Spinal cord (tissue), 10 donors: Measurements from ENCODE around the gene STS. TPM values are rescaled to one million over a fixed set of nuclear protein-coding genes. Genes with fewer than 3 reads are reported as not detected.
A peak's percentile ranks its signal among the peaks of the same experiment; 100 is the strongest.

ENCODE experiments used
- DNase-seq, 6 donors: peaks; one replicate each; pipeline versions ENCODE4 v3.0.0 to v3.0.0-alpha.2; 2013 to 2015; ENCODE audit warnings: low spot score in 6 of 6, low read depth in 4 of 6
- H3K27ac ChIP-seq: one replicate; pipeline ENCODE4 v1.5.1; 2013; ENCODE audit warnings: low read depth, low read length, control low read depth
- H3K27me3 ChIP-seq: one replicate; pipeline ENCODE4 v1.6.1; 2013; ENCODE audit warnings: low read length; ENCODE audit not compliant: control insufficient read depth, insufficient read depth
- H3K36me3 ChIP-seq: one replicate; pipeline ENCODE4 v1.6.1; 2013; ENCODE audit warnings: low read length; ENCODE audit not compliant: control insufficient read depth, insufficient read depth
- H3K4me1 ChIP-seq: one replicate; pipeline ENCODE4 v1.6.1; 2013; ENCODE audit warnings: low read length; ENCODE audit not compliant: control insufficient read depth, insufficient read depth
- H3K4me3 ChIP-seq: one replicate; pipeline ENCODE4 v1.5.1; 2013; ENCODE audit warnings: low read depth, low read length, control low read depth
- H3K9me3 ChIP-seq: one replicate; pipeline ENCODE4 v1.6.1; 2013; ENCODE audit warnings: low read length; ENCODE audit not compliant: control insufficient read depth, insufficient read depth
- WGBS: methylation state at CpG from one replicate; pipeline ENCODE4 v1.1.5; 2013; ENCODE audit warnings: missing lambda C conversion rate; ENCODE audit not compliant: insufficient coverage; 5-methylcytosine and 5-hydroxymethylcytosine counted together
- polyA plus RNA-seq, 2 donors: library from polyadenylated mRNA; unstranded; fragments of 120-200 nt; gene quantifications; one replicate each; pipeline ENCODE4 v1.2.1, GENCODE V29; 2013; ENCODE audit not compliant: insufficient read length in 2 of 2
- total RNA-seq, 2 donors: library from RNA; depleted of rRNA in 1 of 2; stranded (reverse); fragments of 120-200 nt in 1 of 2; fragments of >200 nt in 1 of 2; gene quantifications; one replicate each; pipeline versions ENCODE4 v1.2.3 to v1.2.4, GENCODE V29; 2013 to 2014
- donor health status: healthy.

The STS gene
- total and polyA plus RNA-seq, 4 donors: 9.4 to 34.3 (median 16.8) TPM

- H3K36me3 ChIP-seq: peaks cover 4% of the 10 kb centered on the region
- no peaks in the 10 kb centered on the region for H3K27me3 ChIP-seq
- H3K4me1 ChIP-seq: peaks cover 17% of the 10 kb centered on the region
- H3K27ac ChIP-seq: no peak overlapping the region
- DNase-seq: no peak
- no peak overlapping the region for H3K4me3 ChIP-seq
- no peaks in the 10 kb centered on the region for H3K9me3 ChIP-seq
- no CpG with 5 or more reads among the region's 7 CpGs for WGBS
Measured at GRCh38 chrX:7112071-7112470, 35.4 kb upstream of the STS start.

- Histone ChIP-seq H3K36me3 (peaks cover 4% of the 10 kb centered on the region), H3K27ac (no peak overlapping the region)
Measured at GRCh38 chrX:7115557-7115956, 32.0 kb upstream of the STS start.

GRCh38 chrX:7116081-7116480, 31.4 kb upstream of the STS start:
- no peak for DNase-seq
- no peak overlapping the region for H3K27ac ChIP-seq
- H3K4me1 ChIP-seq: peaks cover 3% of the 10 kb centered on the region
- H3K9me3 ChIP-seq: no peaks in the 10 kb centered on the region
- peaks cover 4% of the 10 kb centered on the region for H3K36me3 ChIP-seq
- 89% methylated on average over 3 of the region's 3 CpGs for WGBS
- no peaks in the 10 kb centered on the region for H3K27me3 ChIP-seq
- no peak overlapping the region for H3K4me3 ChIP-seq

More at GRCh38 chrX:7115557-7115956, 32.0 kb upstream of the STS start:
- Histone ChIP-seq H3K4me3 (no peak overlapping the region), H3K9me3 (no peaks in the 10 kb centered on the region), H3K27me3 (no peaks in the 10 kb centered on the region), H3K4me1 (peaks cover 3% of the 10 kb centered on the region)
- WGBS: 79% methylated on average over 2 of the region's 6 CpGs
- DNase-seq: peak in 1 of 6 donors; percentile 6

GRCh38 chrX:7117587-7117986, 29.9 kb upstream of the STS start:
- Histone ChIP-seq H3K4me3 (no peak overlapping the region), H3K4me1 (peaks cover 3% of the 10 kb centered on the region), H3K27me3 (no peaks in the 10 kb centered on the region), H3K36me3 (peaks cover 4% of the 10 kb centered on the region), H3K9me3 (no peaks in the 10 kb centered on the region), H3K27ac (no peak overlapping the region)
- no peak for DNase-seq
- WGBS: 92% methylated on average over 1 of the region's 3 CpGs

- H3K27me3 ChIP-seq: no peaks in the 10 kb centered on the region
- H3K4me3 ChIP-seq: no peak overlapping the region
- H3K27ac ChIP-seq: no peak overlapping the region
- H3K4me1 ChIP-seq: peaks cover 3% of the 10 kb centered on the region
- H3K36me3 ChIP-seq: no peaks in the 10 kb centered on the region
- H3K9me3 ChIP-seq: peaks cover 1% of the 10 kb centered on the region
- DNase-seq: peak in 1 of 6 donors; percentile 33
- WGBS: no CpG with 5 or more reads among the region's 7 CpGs
Measured at GRCh38 chrX:7119950-7120877, 27.3 kb upstream of the STS start.

GRCh38 chrX:7120878-7121219, 26.7 kb upstream of the STS start:
- peaks cover 3% of the 10 kb centered on the region for H3K4me1 ChIP-seq
- no peaks in the 10 kb centered on the region for H3K36me3 ChIP-seq
- no peaks in the 10 kb centered on the region for H3K27me3 ChIP-seq
- H3K9me3 ChIP-seq: peaks cover 1% of the 10 kb centered on the region
- no peak overlapping the region for H3K27ac ChIP-seq
- no peak for DNase-seq
- no peak overlapping the region for H3K4me3 ChIP-seq
- 0% methylated on average over 1 of the region's 2 CpGs for whole genome bisulfite sequencing

- Histone ChIP-seq H3K4me1 (no peaks in the 10 kb centered on the region), H3K36me3 (peaks cover 3% of the 10 kb centered on the region), H3K27me3 (no peaks in the 10 kb centered on the region), H3K9me3 (peaks cover 1% of the 10 kb centered on the region), H3K4me3 (no peak overlapping the region), H3K27ac (no peak overlapping the region)
- DNase-seq: no peak
- WGBS: no CpG with 5 or more reads among the region's 2 CpGs
Measured at GRCh38 chrX:7127056-7127455, 20.5 kb upstream of the STS start.

GRCh38 chrX:7131621-7132020, 15.9 kb upstream of the STS start:
- Histone ChIP-seq H3K27ac (no peak overlapping the region), H3K9me3 (no peaks in the 10 kb centered on the region), H3K27me3 (no peaks in the 10 kb centered on the region), H3K36me3 (peaks cover 3% of the 10 kb centered on the region), H3K4me3 (no peak overlapping the region), H3K4me1 (peaks cover 5% of the 10 kb centered on the region)
- WGBS: 93% methylated on average over 11 of the region's 13 CpGs
- no peak for DNase-seq

- H3K9me3 ChIP-seq: no peaks in the 10 kb centered on the region
- H3K27me3 ChIP-seq: no peaks in the 10 kb centered on the region
- no peak overlapping the region for H3K4me3 ChIP-seq
- WGBS: 86% methylated on average over 2 of the region's 3 CpGs
- H3K27ac ChIP-seq: no peak overlapping the region
- peaks cover 5% of the 10 kb centered on the region for H3K4me1 ChIP-seq
- DNase-seq: no peak
- peaks cover 3% of the 10 kb centered on the region for H3K36me3 ChIP-seq
Measured at GRCh38 chrX:7132335-7133049, 15.0 kb upstream of the STS start.
